ENCODE results near the gene NIPBL. TPM values are rescaled to one million over a fixed set of nuclear protein-coding genes. Genes with fewer than 3 reads are reported as not detected.
"Not testable (repeated sequence)": the region's sequence is repeated elsewhere in the genome, so short reads cannot be mapped to it uniquely, and the experiment has no call there.

NIPBL gene
- polyA plus RNA-seq, 3 donors: 67.8 to 83.9 (median 75.5) TPM

GRCh38 chr5:36894954-36895353 lies 18.4 kb downstream of the NIPBL start:
- DNase-seq (ENCODE audit: extremely low read depth in 1 of 11, low read depth in 9 of 11, low spot score in 4 of 11): no peak

DNA sequence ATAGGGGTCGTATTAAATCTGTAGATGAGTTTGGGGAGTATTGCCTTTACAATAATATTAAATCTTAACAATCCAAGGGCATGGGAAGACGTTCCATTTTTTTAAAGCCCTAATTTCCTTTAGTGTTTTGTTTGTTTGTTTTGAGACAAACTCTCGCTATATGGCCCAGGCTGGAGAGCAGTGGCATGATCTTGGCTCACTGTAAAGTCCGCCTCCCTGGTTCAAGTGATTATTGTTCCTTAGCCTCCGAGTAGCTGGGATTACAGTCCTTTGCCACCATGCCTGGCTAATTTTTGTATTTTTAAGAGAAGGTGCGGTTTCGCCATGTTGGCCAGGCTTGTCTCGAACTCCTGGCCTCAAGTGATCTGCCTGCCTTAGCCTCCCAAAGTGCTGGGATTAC lies 19.9 kb downstream of the NIPBL start:
- no peak for DNase-seq (ENCODE audit: extremely low read depth in 1 of 11, low read depth in 9 of 11, low spot score in 4 of 11)

GRCh38 chr5:36897616-36898015 lies 21.0 kb downstream of the NIPBL start:
- DNase-seq (ENCODE audit: extremely low read depth in 1 of 11, low read depth in 9 of 11, low spot score in 4 of 11): no peak

DNA sequence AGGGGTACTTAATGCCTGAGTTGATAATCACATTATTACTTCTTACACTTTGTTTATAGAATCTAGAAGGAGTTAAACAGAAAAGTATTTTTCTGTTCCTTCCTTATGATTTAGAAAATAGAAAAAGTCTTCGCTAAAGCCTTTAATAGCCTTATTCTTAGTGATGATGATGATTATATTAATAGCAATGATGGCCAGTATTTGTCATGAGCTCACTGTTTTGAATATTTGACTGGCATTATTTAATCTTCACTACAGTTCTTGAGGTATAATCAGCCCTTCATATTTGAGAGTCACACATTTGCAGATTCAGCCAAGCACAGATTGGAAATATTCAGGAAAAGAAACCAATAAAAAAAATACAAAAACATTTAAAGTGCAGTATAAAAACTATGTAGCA lies 23.3 kb downstream of the NIPBL start:
- DNase-seq (ENCODE audit: extremely low read depth in 1 of 11, low read depth in 9 of 11, low spot score in 4 of 11): no peak

GRCh38 chr5:36900283-36900682 lies 23.7 kb downstream of the NIPBL start:
- DNase-seq (ENCODE audit: extremely low read depth in 1 of 11, low read depth in 9 of 11, low spot score in 4 of 11): no peak

- DNase-seq (ENCODE audit: extremely low read depth in 1 of 11, low read depth in 9 of 11, low spot score in 4 of 11): not testable (repeated sequence)
Measured at GRCh38 chr5:36901077-36901476, 24.5 kb downstream of the NIPBL start.

GRCh38 chr5:36901856-36902255 lies 25.3 kb downstream of the NIPBL start:
- no peak for DNase-seq (ENCODE audit: extremely low read depth in 1 of 11, low read depth in 9 of 11, low spot score in 4 of 11)

GRCh38 chr5:36902353-36902752 lies 25.8 kb downstream of the NIPBL start:
- DNase-seq (ENCODE audit: extremely low read depth in 1 of 11, low read depth in 9 of 11, low spot score in 4 of 11): no peak

GRCh38 chr5:36904677-36905076 lies 28.1 kb downstream of the NIPBL start:
- no peak for DNase-seq (ENCODE audit: extremely low read depth in 1 of 11, low read depth in 9 of 11, low spot score in 4 of 11)

DNA sequence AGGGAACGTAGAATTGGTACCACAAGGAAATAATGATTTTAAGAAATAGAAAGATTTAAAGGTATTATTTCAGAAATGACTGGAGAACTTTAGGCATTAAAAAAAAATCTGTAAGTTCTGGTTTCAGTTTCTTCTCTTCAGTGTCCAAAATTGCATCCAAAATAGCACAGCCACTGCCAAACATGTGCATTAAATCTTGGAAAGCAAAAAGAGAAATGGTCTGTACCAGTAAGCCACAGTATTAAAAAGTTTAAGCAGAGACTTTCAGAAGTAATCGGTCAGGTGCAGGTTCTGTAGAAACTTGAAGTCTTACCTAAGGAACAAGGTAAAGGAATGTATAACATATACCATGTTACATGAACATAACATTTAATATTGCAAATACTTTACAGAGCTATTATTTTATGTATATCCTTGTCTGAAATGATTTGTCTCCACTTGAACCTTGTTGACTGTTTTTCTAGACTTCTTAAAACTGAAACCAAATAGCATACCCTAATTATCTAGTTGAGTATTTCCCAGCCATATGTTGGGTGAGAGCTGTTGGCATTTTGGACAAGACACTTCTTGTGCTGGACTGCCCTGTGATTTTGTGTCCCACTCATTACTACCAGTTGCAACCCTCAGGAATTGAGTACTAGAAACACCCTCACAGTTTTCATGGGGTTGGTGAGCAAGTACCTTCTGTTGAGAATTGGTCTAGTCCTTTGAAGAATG lies 32.1 kb downstream of the NIPBL start:
- DNase-seq (ENCODE audit: extremely low read depth in 1 of 11, low read depth in 9 of 11, low spot score in 4 of 11): no peak

GRCh38 chr5:36915653-36916052 lies 39.1 kb downstream of the NIPBL start:
- no peak for DNase-seq (ENCODE audit: extremely low read depth in 1 of 11, low read depth in 9 of 11, low spot score in 4 of 11)

- not testable (repeated sequence) for DNase-seq (ENCODE audit: extremely low read depth in 1 of 11, low read depth in 9 of 11, low spot score in 4 of 11)
Measured at GRCh38 chr5:36916614-36917013, 40.0 kb downstream of the NIPBL start.

GRCh38 chr5:36917358-36917757 lies 40.8 kb downstream of the NIPBL start:
- not testable (repeated sequence) for DNase-seq (ENCODE audit: extremely low read depth in 1 of 11, low read depth in 9 of 11, low spot score in 4 of 11)

- DNase-seq (ENCODE audit: extremely low read depth in 1 of 11, low read depth in 9 of 11, low spot score in 4 of 11): no peak
Measured at GRCh38 chr5:36919238-36919637, 42.7 kb downstream of the NIPBL start.

- no peak for DNase-seq (ENCODE audit: extremely low read depth in 1 of 11, low read depth in 9 of 11, low spot score in 4 of 11)
Measured at GRCh38 chr5:36919650-36920049, 43.1 kb downstream of the NIPBL start.

- no peak for DNase-seq (ENCODE audit: extremely low read depth in 1 of 11, low read depth in 9 of 11, low spot score in 4 of 11)
Measured at GRCh38 chr5:36928947-36929346, 52.4 kb downstream of the NIPBL start.

- DNase-seq (ENCODE audit: extremely low read depth in 1 of 11, low read depth in 9 of 11, low spot score in 4 of 11): no peak
Measured at GRCh38 chr5:36929438-36929837, 52.9 kb downstream of the NIPBL start.

DNA sequence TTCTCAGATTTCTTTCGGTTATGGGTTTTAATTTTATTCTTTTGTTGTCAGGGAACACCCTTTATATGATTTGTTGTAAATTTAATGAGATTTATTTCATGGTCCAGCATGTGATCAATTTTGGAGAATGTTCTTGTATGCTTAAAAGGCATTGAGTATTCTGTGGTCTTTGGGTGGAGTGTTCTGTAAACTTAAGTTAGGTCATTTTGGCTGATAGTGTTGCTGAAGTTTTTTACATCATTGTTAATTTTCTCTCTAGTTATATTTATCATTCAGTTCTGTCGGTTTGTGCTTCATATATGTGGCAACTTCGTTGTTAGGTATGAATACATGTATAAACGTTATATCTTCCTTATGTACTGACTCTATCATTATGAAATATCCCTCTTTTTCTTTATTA lies 55.5 kb downstream of the NIPBL start:
- DNase-seq (ENCODE audit: extremely low read depth in 1 of 11, low read depth in 9 of 11, low spot score in 4 of 11): no peak

DNA sequence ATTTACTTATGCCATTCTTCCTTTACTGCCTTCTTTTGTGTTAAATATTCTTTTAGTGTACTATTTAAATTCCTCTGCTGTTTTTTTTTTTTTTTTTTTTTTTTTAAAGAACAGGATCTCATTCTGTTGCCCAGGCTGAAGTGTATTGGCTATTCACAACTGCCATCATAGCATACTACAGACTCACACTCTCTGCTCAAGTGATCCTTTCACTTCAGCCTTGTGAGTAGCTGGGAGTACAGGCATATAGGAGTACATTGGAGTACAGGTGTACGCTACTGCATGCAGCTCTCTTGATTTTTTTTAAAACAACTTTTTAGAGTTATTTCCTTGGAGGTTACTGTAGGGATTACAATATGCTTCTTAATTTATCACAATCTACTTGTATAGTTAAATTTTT lies 56.1 kb downstream of the NIPBL start:
- DNase-seq (ENCODE audit: extremely low read depth in 1 of 11, low read depth in 9 of 11, low spot score in 4 of 11): no peak

DNA sequence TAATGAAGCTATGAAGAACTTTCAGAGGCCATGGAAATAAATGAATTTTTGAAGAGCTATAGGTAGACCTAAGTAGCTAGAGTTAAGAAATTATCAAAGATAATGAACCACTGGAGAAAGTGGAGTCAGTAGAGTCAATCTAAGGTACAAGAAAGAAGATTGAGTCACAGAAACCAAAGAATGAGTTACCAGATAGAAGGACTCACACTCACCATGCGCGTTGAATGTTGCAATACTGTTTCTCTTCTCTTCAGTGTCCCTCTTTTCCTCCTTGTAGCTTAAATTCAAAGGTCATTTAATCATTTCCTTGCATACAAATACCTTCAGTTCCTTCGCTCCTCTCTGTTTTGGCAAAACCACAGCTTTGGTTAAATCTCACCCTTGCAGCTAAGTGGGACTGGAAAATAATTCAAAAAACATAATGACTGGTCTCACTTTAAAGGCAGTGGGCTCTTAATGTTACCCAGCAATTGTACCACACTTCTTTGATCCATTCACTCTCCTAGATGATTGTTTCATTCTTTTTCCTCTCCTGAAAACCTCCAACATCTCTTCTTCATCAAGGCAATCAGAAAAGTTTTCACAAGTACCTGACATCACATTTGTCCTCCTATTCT lies 58.3 kb downstream of the NIPBL start:
- no peak for DNase-seq (ENCODE audit: extremely low read depth in 1 of 11, low read depth in 9 of 11, low spot score in 4 of 11)

DNA sequence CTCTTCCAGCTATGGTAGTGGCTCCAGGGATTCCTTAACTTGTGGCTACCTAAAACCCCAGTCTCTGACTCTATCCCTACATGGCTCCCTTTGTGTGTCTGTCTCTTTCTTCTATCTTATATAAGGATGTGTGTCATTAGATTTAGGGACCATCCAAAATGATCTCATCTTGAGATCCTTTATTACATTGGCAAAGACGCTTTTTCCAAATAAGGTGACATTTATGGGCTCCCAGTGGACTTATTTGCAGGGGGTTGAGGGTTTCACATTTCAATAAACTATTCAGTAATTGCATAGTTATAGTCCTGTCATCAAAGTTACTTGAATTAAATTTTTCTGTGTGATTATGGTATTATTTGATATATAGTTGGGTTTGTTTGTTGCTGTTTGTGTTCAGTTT lies 59.2 kb downstream of the NIPBL start:
- no peak for DNase-seq (ENCODE audit: extremely low read depth in 1 of 11, low read depth in 9 of 11, low spot score in 4 of 11)
